GM18867 (cell line): ENCODE results near the gene SMOC2.

ENCODE experiments used
- ATAC-seq: cut with Tn5 transposase; IDR thresholded peaks from one replicate; pipeline ENCODE4 v1.9.1; 2021; ENCODE audit warnings: mild to moderate bottlenecking, moderate library complexity; ENCODE audit not compliant: unreplicated experiment

Gene SMOC2

GRCh38 chr6:168415098-168415992 lies 25.6 kb upstream of the SMOC2 start:
- ATAC-seq: no peak

DNA sequence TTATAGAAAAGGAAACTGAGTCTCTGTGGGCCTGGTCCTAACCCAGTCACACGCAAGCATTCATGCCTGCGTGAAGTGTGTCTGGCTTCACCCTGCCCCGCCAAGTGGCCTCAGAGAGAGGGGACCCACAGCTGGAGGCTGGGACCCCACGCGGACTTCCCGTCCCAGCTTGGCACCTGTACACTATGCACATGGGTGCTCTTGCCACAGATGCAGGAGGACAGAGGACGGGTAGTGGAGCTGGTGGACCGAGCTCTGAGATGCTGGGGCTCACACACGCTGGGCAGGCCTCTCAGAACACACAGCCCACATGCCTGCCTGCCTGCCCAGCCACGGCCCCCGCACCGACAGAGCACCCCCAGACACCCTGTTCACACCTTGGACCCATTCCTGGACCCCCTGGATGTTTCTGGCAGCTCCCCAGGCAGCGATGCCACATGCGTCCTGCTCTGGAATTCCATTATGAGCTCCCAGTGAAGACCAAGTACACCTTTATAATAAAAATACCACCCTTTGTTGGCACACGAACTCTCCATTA lies 24.9 kb upstream of the SMOC2 start:
- ATAC-seq: no peak

- no peak for ATAC-seq
Measured at GRCh38 chr6:168416531-168416930, 24.5 kb upstream of the SMOC2 start.

DNA sequence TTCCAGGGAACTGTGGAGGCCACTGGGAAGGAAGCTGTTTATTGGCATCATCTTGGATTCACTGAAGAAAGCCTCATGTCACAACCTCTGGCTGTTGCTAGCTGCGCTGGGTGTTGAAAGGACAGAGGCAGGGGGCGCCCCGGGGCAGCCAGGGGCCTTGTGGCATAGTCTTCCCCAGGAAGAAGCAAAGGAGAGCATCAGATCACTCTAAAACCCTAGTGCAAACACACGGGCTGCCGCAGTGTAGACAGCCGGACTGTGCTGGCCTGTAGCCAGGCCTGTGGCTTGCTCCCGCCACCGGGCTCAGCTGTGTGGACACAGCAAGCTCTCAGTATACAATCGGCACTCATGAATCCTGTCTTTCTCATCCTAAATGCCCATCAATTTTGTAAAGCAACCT lies 23.8 kb upstream of the SMOC2 start:
- ATAC-seq: no peak

DNA sequence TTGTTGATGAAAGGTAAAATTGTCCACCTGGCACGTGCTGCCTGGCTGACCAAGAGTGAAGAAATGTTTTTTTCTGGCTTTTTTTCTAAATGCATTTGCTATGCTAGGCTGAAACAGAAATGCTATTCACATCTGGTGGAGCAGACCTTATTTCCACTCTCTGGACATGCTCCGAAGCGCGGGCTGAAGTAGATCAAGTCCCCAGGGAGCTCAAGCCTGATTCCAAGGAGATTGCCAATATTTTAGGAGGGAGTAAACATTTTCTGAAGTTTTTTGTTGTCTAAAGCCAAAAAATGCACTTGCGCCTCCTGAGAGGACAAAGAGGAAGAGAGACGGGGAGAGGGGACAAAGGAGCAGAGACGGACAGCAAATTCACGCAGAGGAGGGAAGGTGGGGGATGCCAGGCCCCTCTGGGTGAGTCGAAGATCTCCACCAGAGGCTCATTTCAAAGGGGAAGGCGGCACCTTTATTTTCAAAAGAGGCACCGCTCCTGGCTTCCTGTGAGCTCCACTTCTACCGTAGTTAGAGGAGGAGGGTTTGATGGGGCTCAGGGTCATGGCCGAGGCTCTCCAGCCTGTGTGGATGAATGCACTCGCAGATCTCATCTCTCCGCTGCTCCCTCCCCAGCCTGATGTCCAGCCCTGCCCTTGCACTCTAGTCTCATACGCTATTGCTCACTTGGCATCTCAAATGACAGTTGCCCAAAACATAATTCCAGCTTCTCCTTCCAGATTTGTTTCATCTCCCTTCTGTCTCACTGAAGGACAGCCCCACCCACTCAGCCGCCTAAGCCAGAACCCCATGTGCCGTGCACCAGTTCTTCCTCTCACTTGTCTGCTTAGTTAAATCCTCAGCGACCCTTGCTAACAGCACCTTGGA lies 23.1 kb upstream of the SMOC2 start:
- ATAC-seq: no peak

GRCh38 chr6:168418711-168419121 lies 22.3 kb upstream of the SMOC2 start:
- ATAC-seq: no peak

- no peak for ATAC-seq
Measured at GRCh38 chr6:168419569-168419968, 21.4 kb upstream of the SMOC2 start.

- no peak for ATAC-seq
Measured at GRCh38 chr6:168420084-168420483, 20.9 kb upstream of the SMOC2 start.

- no peak for ATAC-seq
Measured at GRCh38 chr6:168420706-168421105, 20.3 kb upstream of the SMOC2 start.

DNA sequence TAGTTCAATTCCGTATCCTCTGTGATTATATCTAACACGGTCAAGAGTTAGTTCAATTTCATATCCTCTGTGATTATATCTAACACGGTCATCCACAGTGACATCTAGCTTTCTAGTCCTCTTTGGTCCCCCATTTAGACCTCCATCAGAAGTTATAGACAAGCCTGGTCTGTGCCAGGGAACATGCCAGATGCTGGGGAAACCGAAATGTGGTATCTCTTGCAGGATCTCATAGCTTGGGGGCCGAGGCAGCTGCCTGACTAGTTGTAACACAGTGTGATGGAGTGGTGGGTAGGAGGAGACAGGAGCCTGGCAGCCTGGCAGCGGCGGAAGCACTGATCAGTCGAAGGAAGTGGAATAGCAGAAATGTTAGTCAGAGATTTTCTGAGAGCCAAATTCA lies 13.8 kb upstream of the SMOC2 start:
- no peak for ATAC-seq

- ATAC-seq: no peak
Measured at GRCh38 chr6:168428052-168428826, 12.7 kb upstream of the SMOC2 start.

GRCh38 chr6:168428863-168429262 lies 12.1 kb upstream of the SMOC2 start:
- no peak for ATAC-seq

GRCh38 chr6:168432196-168432595 lies 8.8 kb upstream of the SMOC2 start:
- no peak for ATAC-seq

DNA sequence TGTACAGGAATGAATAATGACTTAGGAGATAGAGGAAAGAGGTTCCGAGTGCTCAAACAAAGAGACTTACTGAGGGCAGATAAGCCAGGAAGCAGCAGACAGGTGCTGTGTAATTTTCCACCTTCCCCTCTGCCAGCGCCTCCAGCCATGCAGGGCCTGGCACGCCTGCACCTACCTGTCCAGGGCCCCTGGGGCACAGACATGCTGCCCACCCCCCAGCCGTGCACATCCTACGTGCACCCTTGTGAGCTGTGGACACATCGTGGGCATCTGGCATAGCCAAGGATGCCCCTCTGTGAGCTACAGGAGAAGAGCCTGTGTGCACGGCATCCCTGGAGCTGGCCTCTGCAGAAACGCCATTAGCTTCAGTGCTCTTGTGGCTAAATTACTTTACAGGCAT lies 7.1 kb upstream of the SMOC2 start:
- no peak for ATAC-seq

GRCh38 chr6:168434505-168434904 lies 6.5 kb upstream of the SMOC2 start:
- ATAC-seq: no peak

DNA sequence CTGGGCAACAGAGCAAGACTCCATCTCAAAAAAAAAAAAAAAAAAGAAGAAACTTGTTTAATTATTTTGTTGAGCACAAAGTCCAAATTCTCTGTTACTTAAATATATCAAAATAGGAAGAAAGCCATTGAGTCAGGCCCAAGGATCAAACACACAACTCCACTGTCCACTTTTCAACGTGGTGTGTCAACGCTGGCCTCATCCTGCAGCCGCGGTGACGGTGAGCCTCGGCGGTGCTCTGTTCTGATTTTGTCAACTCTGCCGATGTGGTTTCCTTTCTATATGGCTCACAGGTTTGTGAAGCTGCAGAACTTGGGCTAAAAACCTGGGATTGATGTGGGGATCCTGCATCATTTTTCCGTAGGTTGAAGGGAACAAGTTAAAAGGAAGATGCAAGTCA lies 3.2 kb upstream of the SMOC2 start:
- no peak for ATAC-seq

DNA sequence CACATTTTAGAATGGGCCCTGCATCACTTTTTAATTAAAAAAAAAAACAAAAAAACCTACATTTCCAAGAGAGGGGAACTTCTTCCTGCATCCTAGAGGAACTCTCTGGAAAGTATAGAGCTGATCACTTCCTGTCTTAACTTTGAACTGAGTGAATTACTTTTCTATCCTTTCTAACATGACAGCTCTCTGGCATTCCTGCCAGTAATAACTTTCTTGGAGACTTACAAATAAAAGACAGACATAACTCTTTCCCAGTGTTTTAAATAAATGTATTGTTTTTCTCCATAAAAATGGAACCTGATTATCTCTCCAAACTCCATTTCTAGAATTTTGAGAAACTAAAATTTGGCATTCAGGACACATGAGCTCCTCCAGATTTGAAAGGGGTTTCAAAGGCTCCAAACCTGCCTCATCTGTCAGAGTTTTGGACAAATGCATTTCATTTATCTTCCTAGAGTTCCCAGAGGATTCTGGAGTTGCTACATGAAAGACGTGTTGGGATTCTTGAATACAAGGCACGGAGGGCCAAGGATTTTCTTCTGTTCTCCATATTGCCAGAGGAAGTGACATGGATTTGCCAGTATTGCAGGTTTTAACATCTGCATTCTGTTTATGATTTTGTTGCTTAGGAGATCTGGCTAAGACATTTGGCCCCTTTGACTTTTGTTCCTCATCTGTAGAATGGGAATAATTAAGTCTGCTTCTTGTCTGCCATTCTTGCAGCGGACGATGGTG lies 2.0 kb upstream of the SMOC2 start:
- ATAC-seq: no peak

DNA sequence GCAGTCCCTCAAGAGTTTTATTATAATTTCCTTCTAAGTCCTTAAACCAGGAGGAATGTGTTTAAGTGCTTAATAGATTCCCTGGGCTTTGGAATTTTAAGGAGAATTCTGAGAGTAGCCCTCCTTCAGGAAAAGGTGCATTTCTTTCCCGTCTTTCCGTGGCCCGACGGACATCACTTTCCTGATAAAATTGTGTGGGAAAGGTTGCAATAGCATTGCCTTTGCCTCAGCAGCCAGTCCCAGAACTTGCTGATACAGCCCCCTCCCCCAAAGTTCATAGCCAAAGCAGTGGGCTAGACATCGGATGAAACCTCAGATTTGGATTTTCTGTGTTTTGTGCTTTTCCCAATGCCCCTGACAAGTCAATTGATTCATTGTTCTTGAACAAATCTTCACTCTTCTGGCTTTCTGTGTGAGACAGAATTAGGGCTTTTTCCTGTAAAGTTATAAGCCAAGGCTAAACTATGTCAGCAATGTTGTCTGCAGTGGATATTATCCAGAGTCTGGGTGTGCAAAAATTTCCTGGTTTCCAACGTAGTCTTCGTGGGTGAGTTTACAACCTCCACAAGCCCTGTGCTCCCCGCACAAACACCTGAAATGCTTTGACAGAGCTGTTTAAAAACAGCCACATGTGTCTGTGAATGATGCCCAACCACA lies 1.1 kb upstream of the SMOC2 start:
- no peak for ATAC-seq
